OCI-LY3 (cell line): Measurements from ENCODE around the gene PLA2G4A.

Experiments
- H2AFZ ChIP-seq: fragments of 200-600, 300-600 bp; shearing (Covaris generic); 2 replicates; pipeline ENCODE4 v1.6.0; 2014; ENCODE audit warnings: antibody characterized with exemption, low read depth, low read length
- H3K27ac ChIP-seq: fragments of 200-600, 300-600 bp; sonication (generic); 2 replicates; pipeline ENCODE4 v1.5.1; 2014; ENCODE audit warnings: mild to moderate bottlenecking, low read length, moderate library complexity, mixed read lengths
- H3K27me3 ChIP-seq: fragments of 200-600, 300-600 bp; sonication (generic); 2 replicates; pipeline ENCODE4 v1.6.1; 2014; ENCODE audit warnings: low read depth, low read length, mixed read lengths
- H3K36me3 ChIP-seq: fragments of 200-600, 300-600 bp; sonication (generic); replicated peaks from 2 replicates; pipeline ENCODE3; 2014; ENCODE audit warnings: low read depth, low read length, mixed read lengths
- H3K4me1 ChIP-seq: fragments of 300-600, 200-600 bp; sonication (generic); 2 replicates; pipeline ENCODE4 v1.6.1; 2014; ENCODE audit warnings: low read length, mixed read lengths
- H3K4me2 ChIP-seq: fragments of 200-600, 300-600 bp; sonication (generic); 2 replicates; pipeline ENCODE4 v1.6.1; 2014; ENCODE audit warnings: low read length, mixed read lengths
- H3K4me3 ChIP-seq: fragments of 300-600, 200-600 bp; sonication (generic); 2 replicates; pipeline ENCODE4 v1.5.1; 2014; ENCODE audit warnings: antibody characterized with exemption, mild to moderate bottlenecking, low read length, moderate library complexity
- H3K79me2 ChIP-seq: fragments of 300-600, 200-600 bp; shearing (Covaris generic); 2 replicates; pipeline ENCODE4 v1.6.1; 2014; ENCODE audit warnings: mild to moderate bottlenecking, low read length, mixed read lengths
- H3K9ac ChIP-seq: fragments of 300-600, 200-600 bp; shearing (Covaris generic); 2 replicates; pipeline ENCODE4 v1.6.0; 2014; ENCODE audit warnings: mild to moderate bottlenecking, low read length, moderate library complexity
- H3K9me3 ChIP-seq: fragments of 200-600, 300-600 bp; shearing (Covaris generic); 2 replicates; pipeline ENCODE4 v1.6.1; 2014; ENCODE audit warnings: low read length, mixed read lengths; ENCODE audit not compliant: insufficient read depth
- H4K20me1 ChIP-seq: fragments of 200-600, 300-600 bp; sonication (generic); 2 replicates; pipeline ENCODE4 v1.6.1; 2016; ENCODE audit warnings: low read length, mixed read lengths; ENCODE audit not compliant: insufficient read depth
- CTCF ChIP-seq: fragments of 200-600, 300-600 bp; sonication (generic); IDR thresholded peaks from 2 replicates; pipeline ENCODE4 v1.5.1; 2014; ENCODE audit warnings: antibody characterized with exemption, low read length, low read depth
- EZH2phosphoT487 ChIP-seq: fragments of 200-600 bp; shearing (Covaris generic); IDR thresholded peaks from 2 replicates; pipeline ENCODE4 v1.6.1; 2018; ENCODE audit warnings: antibody characterized with exemption, mixed run types, low read depth

The PLA2G4A gene

DNA sequence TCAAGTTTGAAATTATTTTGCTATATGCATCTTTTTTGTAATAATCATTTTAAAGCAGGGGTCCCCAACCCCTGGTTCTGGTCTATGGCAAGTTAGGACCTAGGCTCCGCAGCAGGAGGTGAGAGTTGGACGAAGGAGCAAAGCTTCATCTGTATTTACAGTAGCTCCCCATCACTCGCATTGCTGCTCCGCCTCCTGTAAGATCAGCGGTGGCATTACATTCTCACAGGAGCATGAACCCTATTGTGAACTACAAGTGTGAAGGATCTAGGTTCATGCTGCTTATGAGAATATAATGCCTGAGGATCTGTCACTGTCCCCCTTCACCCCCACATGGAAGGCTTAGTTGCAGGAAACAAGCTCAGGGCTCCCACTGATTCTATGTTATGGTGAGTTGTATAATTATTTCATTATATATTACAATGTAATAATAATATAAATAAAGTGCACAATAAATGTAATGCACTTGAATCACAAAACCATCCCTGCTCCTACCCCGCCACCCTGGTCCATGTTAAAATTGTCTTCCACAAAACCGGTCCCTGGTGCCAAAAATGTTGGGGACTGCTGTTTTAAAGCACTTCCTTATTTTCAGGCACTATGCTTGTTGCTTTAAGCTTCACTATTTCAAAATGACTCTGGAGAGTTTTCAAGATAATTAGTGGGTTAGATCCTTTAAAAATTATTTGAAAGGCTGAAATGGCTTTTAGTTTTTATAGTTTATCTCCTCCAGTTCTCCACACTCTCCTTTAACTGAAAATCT is 74.8 kb downstream of the PLA2G4A start:
- Histone ChIP-seq H3K27me3 (no peaks in the 10 kb centered on the region), H3K27ac (no peak overlapping the region), H4K20me1 (no peaks in the 10 kb centered on the region), H3K79me2 (no peaks in the 10 kb centered on the region), H3K9me3 (no peaks in the 10 kb centered on the region), H3K4me3 (no peak overlapping the region), H3K4me2 (peak overlapping the region; percentile 4; the same call in 1 of the 2 replicates), H3K36me3 (no peaks in the 10 kb centered on the region), H3K9ac (no peak overlapping the region), H2AFZ (no peak overlapping the region), H3K4me1 (peaks cover 20% of the 10 kb centered on the region)
- TF ChIP-seq CTCF (no peak), EZH2phosphoT487 (no peak)

GRCh38 chr1:186904361-186904760 is 75.6 kb downstream of the PLA2G4A start:
- no peaks in the 10 kb centered on the region for H3K36me3 ChIP-seq
- TF ChIP-seq EZH2phosphoT487 (no peak), CTCF (no peak)
- peak overlapping the region; percentile 4; the same call in 1 of the 2 replicates for H3K4me2 ChIP-seq
- H3K27ac ChIP-seq: no peak overlapping the region
- no peaks in the 10 kb centered on the region for H4K20me1 ChIP-seq
- H2AFZ ChIP-seq: no peak overlapping the region
- H3K4me3 ChIP-seq: no peak overlapping the region
- no peaks in the 10 kb centered on the region for H3K79me2 ChIP-seq
- no peaks in the 10 kb centered on the region for H3K9me3 ChIP-seq
- H3K27me3 ChIP-seq: no peaks in the 10 kb centered on the region
- H3K4me1 ChIP-seq: peaks cover 17% of the 10 kb centered on the region
- no peak overlapping the region for H3K9ac ChIP-seq

DNA sequence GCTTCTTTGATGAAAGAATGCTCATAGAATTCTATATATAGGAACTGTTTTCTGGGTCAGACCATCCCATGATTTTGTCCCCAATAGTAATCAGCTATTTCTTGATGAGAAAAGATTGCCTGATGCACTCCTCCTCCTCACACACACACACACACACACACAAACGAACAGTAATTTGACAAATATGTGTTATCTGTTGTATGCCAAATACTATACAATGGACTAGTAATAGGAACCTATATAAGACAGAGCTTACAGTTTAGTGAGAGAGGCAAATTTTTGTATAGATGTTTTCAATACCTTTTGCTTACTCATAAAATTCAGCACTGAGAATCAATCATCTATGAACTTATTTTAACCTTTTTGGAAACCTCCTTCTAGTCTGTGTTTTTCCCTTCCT is 76.8 kb downstream of the PLA2G4A start:
- no peaks in the 10 kb centered on the region for H3K79me2 ChIP-seq
- H2AFZ ChIP-seq: no peak overlapping the region
- no peak for TF ChIP-seq EZH2phosphoT487
- no peak for TF ChIP-seq CTCF
- no peaks in the 10 kb centered on the region for H3K36me3 ChIP-seq
- H3K4me2 ChIP-seq: no peak overlapping the region
- H3K9ac ChIP-seq: no peak overlapping the region
- no peaks in the 10 kb centered on the region for H4K20me1 ChIP-seq
- no peaks in the 10 kb centered on the region for H3K27me3 ChIP-seq
- H3K9me3 ChIP-seq: no peaks in the 10 kb centered on the region
- H3K4me3 ChIP-seq: no peak overlapping the region
- H3K4me1 ChIP-seq: peaks cover 9% of the 10 kb centered on the region
- H3K27ac ChIP-seq: no peak overlapping the region

- H3K9me3 ChIP-seq: no peaks in the 10 kb centered on the region
- H3K4me2 ChIP-seq: peak overlapping the region; percentile 67
- no peaks in the 10 kb centered on the region for H3K27me3 ChIP-seq
- no peaks in the 10 kb centered on the region for H4K20me1 ChIP-seq
- TF ChIP-seq EZH2phosphoT487 (no peak), CTCF (peak; percentile 64)
- H3K36me3 ChIP-seq: no peaks in the 10 kb centered on the region
- no peak overlapping the region for H2AFZ ChIP-seq
- H3K4me3 ChIP-seq: peak overlapping the region; percentile 2; the same call in 1 of the 2 replicates
- H3K4me1 ChIP-seq: peaks cover 22% of the 10 kb centered on the region
- no peak overlapping the region; the same call in 1 of the 2 replicates for H3K9ac ChIP-seq
- H3K27ac ChIP-seq: peak overlapping the region; percentile 79
- no peaks in the 10 kb centered on the region for H3K79me2 ChIP-seq
These were observed 86.8 kb downstream of the PLA2G4A start for GRCh38 chr1:186915555-186915954.
